ENCODE results near the gene HDAC5.

DNA sequence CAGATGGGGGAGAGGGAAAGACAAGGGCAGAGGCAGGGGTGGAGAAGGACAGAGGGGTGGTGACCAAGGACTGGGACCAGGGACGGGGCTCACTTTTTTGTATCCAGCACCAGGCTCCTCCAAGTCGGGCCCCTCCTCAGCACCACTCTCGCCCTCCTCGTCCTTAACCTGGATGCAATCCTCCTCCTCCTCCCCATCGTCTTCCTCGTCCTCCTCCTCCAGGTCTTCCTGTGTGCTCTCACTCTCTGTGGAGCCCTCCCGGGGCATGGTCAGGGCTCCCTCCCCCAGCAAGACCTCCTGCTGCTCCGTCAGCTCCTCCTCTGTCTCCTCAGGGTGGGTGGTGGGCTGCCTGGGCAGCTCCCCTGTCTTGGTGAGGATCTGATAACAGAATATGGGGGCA, 36.1 kb downstream of the HDAC5 start:
- TF ChIP-seq CTCF (IDR thresholded peaks at IDR 0.05) (no peak), POLR2AphosphoS5 (IDR thresholded peaks at IDR 0.05) (no peak)

All from breast epithelium (tissue), 3 donors.